Measurements from ENCODE around the gene GNG4. TPM values are rescaled to one million over a fixed set of nuclear protein-coding genes. Genes with fewer than 3 reads are reported as not detected.
A peak's percentile ranks its signal among the peaks of the same experiment; 100 is the strongest.

The GNG4 gene
- total and polyA plus RNA-seq, 11 donors = 0.06 to 0.07 TPM; not detected in 9

DNA sequence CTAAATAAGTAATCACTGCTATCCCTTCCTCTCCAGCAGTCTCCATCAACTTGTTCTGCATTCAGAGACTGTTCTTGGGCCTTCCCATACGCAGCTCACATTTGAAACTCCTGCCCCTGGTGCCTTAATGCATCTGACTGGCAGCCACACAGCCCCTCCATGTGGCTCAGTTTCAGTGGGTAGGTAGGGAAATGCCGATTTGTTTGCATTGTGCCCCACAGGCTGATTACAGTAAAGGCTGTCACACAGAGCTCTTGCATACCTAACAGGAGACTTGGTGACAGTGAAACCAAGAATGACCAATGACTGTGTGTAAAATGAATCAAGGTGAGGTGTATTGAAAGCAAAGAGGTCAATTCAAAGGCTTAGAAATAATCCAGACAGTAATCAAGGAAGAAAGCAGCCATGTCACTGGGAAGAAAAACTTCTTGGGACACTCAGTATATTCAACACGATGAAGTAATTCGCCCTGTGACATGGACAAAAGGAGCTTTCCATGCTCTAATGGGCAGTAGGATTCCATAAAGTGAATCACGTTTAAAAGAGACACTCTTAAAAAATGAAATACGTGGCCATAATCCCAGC is 132.6 kb downstream of the GNG4 start:
- H3K4me3 ChIP-seq = no peak overlapping the region
- no peaks in the 10 kb centered on the region for H3K4me1 ChIP-seq
- TF ChIP-seq POLR2A (IDR thresholded peaks at IDR 0.05) = no peak
- TF ChIP-seq, protein P1, sequence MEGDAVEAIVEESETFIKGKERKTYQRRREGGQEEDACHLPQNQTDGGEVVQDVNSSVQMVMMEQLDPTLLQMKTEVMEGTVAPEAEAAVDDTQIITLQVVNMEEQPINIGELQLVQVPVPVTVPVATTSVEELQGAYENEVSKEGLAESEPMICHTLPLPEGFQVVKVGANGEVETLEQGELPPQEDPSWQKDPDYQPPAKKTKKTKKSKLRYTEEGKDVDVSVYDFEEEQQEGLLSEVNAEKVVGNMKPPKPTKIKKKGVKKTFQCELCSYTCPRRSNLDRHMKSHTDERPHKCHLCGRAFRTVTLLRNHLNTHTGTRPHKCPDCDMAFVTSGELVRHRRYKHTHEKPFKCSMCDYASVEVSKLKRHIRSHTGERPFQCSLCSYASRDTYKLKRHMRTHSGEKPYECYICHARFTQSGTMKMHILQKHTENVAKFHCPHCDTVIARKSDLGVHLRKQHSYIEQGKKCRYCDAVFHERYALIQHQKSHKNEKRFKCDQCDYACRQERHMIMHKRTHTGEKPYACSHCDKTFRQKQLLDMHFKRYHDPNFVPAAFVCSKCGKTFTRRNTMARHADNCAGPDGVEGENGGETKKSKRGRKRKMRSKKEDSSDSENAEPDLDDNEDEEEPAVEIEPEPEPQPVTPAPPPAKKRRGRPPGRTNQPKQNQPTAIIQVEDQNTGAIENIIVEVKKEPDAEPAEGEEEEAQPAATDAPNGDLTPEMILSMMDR (IDR thresholded peaks at IDR 0.05) = no peak
- 78 to 85% (median 82%) methylated on average over 6 of the region's 6 CpGs for WGBS, 4 donors
- no peak overlapping the region for H3K27ac ChIP-seq
- DNase-seq (no peak), ATAC-seq (no peak)
- H3K27me3 ChIP-seq = peaks cover 0 to 3% (median 0%) of the 10 kb centered on the region in 9 donors
- intact Hi-C loops (cut with DNase I) = loop anchor here in 7 of 10 donors (5.0 to 10.0 kb wide), 4 partner anchors 260 to 458 kb away; no protein-coding TSS in a partner anchor
- H3K36me3 ChIP-seq = no peaks in the 10 kb centered on the region
- H3K9me3 ChIP-seq = no peaks in the 10 kb centered on the region

- Histone ChIP-seq H3K27me3 (no peaks in the 10 kb centered on the region), H3K36me3 (no peaks in the 10 kb centered on the region), H3K9me3 (no peaks in the 10 kb centered on the region), H3K27ac (no peak overlapping the region), H3K4me1 (no peaks in the 10 kb centered on the region), H3K4me3 (no peak overlapping the region)
- DNase-seq (no peak), ATAC-seq (no peak)
- intact Hi-C loops (cut with DNase I) = loop anchor here in 8 of 10 donors (2.0 to 10.0 kb wide), 5 partner anchors 261 to 459 kb away; no protein-coding TSS in a partner anchor
- TF ChIP-seq, protein P1 (IDR thresholded peaks at IDR 0.05) = no peak
- no peak for TF ChIP-seq POLR2A (IDR thresholded peaks at IDR 0.05)
- 92 to 95% (median 93%) methylated on average over 5 of the region's 5 CpGs for WGBS, 4 donors
Observed at GRCh38 chr1:235515844-235516512, 133.6 kb downstream of the GNG4 start.

GRCh38 chr1:235513495-235514366 is 135.9 kb downstream of the GNG4 start:
- no peak overlapping the region for H3K27ac ChIP-seq
- TF ChIP-seq POLR2A (IDR thresholded peaks at IDR 0.05) = no peak
- TF ChIP-seq, protein P1 (IDR thresholded peaks at IDR 0.05) = peak; percentile 81 to 95 (median 92)
- DNase-seq = peak in 2 of 5 donors; percentile 19 to 23
- no peak overlapping the region for H3K4me3 ChIP-seq
- H3K9me3 ChIP-seq = no peaks in the 10 kb centered on the region
- intact Hi-C loops (cut with DNase I) = loop anchor here in 9 of 10 donors (1.0 to 10.0 kb wide), 7 partner anchors 269 to 461 kb away; no protein-coding TSS in a partner anchor
- no peaks in the 10 kb centered on the region for H3K4me1 ChIP-seq
- 36 to 39% (median 39%) methylated on average over 8 of the region's 8 CpGs for WGBS, 4 donors
- ATAC-seq = peak in 1 of 4 donors; percentile 56
- H3K27me3 ChIP-seq = no peaks in the 10 kb centered on the region
- no peaks in the 10 kb centered on the region for H3K36me3 ChIP-seq

Measured in heart left ventricle (tissue), 16 donors.